PC-9 (cell line): ENCODE data around the gene UNC5B. TPM values are rescaled to one million over a fixed set of nuclear protein-coding genes. Genes with fewer than 3 reads are reported as not detected.
A peak's percentile ranks its signal among the peaks of the same experiment; 100 is the strongest.

Source experiments
- BruUV-seq: library from RNA; stranded (reverse); fragments of 400-500 nt; replicated peaks from 2 replicates; lab custom pipeline; 2021; lab: Mats Ljungman, UMichigan
- CTCF ChIA-PET: fragments of 300-600 bp; sonication (Branson Sonifier 250); formaldehyde crosslinking; loops from one replicate; lab custom pipeline; 2022; ENCODE audit warnings: antibody characterized with exemption; lab: Charles Lee
- POLR2A ChIA-PET: fragments of 300-600 bp; sonication (Branson Sonifier 250); formaldehyde crosslinking; loops from one replicate; lab custom pipeline; 2022; ENCODE audit warnings: antibody characterized with exemption; ENCODE audit not compliant: unreplicated experiment; lab: Charles Lee
- DNase-seq, 2 experiments: peaks; one replicate each; pipeline versions ENCODE4 v3.0.0 to v3.0.0-alpha.2; 2015 to 2022; ENCODE audit warnings: mixed read lengths in 1 of 2
- H2AFZ ChIP-seq: fragments of 200-600 bp; sonication (generic); 2 replicates; pipeline ENCODE4 v1.8.1; 2017; ENCODE audit warnings: antibody characterized with exemption
- H3F3A ChIP-seq: fragments of 200-600 bp; sonication (generic); 2 replicates; pipeline ENCODE4 v1.8.1; 2017; ENCODE audit warnings: antibody characterized with exemption, mild to moderate bottlenecking, low read depth; ENCODE audit not compliant: insufficient read depth
- H3K27ac ChIP-seq: fragments of 200-600 bp; sonication (generic); 2 replicates; pipeline ENCODE4 v1.6.1; 2016; ENCODE audit warnings: mixed run types
- H3K27me3 ChIP-seq: fragments of 200-600 bp; sonication (generic); 2 replicates; pipeline ENCODE4 v1.6.1; 2016; ENCODE audit warnings: low read depth, mixed run types; ENCODE audit not compliant: insufficient read depth
- H3K36me3 ChIP-seq: fragments of 200-600 bp; sonication (generic); 2 replicates; pipeline ENCODE4 v1.6.1; 2016; ENCODE audit warnings: low read depth, mixed run types
- H3K4me1 ChIP-seq: fragments of 200-600 bp; sonication (generic); replicated peaks from 2 replicates; pipeline ENCODE4 v1.6.1; 2016; ENCODE audit warnings: mixed run types; ENCODE audit not compliant: insufficient read depth
- H3K4me2 ChIP-seq: fragments of 200-600 bp; sonication (generic); 2 replicates; pipeline ENCODE4 v1.6.1; 2017; ENCODE audit warnings: mixed run types
- H3K4me3 ChIP-seq: fragments of 200-600 bp; sonication (generic); 2 replicates; pipeline ENCODE4 v1.6.1; 2016; ENCODE audit warnings: mixed run types
- H3K79me2 ChIP-seq: fragments of 200-600 bp; sonication (generic); 2 replicates; pipeline ENCODE4 v1.6.1; 2017; ENCODE audit warnings: low read depth, mixed run types
- H3K9me2 ChIP-seq: fragments of 200-600 bp; sonication (generic); 2 replicates; pipeline ENCODE4 v1.8.1; 2017; ENCODE audit warnings: mild to moderate bottlenecking; ENCODE audit not compliant: insufficient read depth
- H3K9me3 ChIP-seq: fragments of 200-600 bp; sonication (generic); 2 replicates; pipeline ENCODE4 v1.8.1; 2016; ENCODE audit warnings: low read depth; ENCODE audit not compliant: insufficient read depth
- H4K20me1 ChIP-seq: fragments of 200-600 bp; sonication (generic); 2 replicates; pipeline ENCODE4 v1.8.1; 2017; ENCODE audit not compliant: insufficient read depth
- EZH2 ChIP-seq: fragments of 200-600 bp; sonication (generic); IDR thresholded peaks from 2 replicates; pipeline ENCODE4 v1.8.0; 2017; ENCODE audit warnings: antibody characterized with exemption, low read depth
- intact Hi-C: fragments of 100-400 bp; cut with micrococcal nuclease; formaldehyde crosslinking; loops from one replicate; pipeline ENCODE4 v1.10.0; 2022; ENCODE audit not compliant: unreplicated experiment
- total RNA-seq: library from RNA; stranded (reverse); gene quantifications from 2 replicates; pipeline ENCODE4 v1.2.3, GENCODE V29; 2021
- TF ChIP-seq, protein P1 (sequence below): fragments of 200-600 bp; sonication (generic); conservative IDR thresholded peaks from 2 replicates; pipeline ENCODE4 v1.6.1; 2017; ENCODE audit warnings: mixed run types, antibody characterized with exemption, mild to moderate bottlenecking, moderate library complexity

Gene UNC5B
- total RNA-seq, 1 experiment from 2014 or later: 1.7 TPM

DNA sequence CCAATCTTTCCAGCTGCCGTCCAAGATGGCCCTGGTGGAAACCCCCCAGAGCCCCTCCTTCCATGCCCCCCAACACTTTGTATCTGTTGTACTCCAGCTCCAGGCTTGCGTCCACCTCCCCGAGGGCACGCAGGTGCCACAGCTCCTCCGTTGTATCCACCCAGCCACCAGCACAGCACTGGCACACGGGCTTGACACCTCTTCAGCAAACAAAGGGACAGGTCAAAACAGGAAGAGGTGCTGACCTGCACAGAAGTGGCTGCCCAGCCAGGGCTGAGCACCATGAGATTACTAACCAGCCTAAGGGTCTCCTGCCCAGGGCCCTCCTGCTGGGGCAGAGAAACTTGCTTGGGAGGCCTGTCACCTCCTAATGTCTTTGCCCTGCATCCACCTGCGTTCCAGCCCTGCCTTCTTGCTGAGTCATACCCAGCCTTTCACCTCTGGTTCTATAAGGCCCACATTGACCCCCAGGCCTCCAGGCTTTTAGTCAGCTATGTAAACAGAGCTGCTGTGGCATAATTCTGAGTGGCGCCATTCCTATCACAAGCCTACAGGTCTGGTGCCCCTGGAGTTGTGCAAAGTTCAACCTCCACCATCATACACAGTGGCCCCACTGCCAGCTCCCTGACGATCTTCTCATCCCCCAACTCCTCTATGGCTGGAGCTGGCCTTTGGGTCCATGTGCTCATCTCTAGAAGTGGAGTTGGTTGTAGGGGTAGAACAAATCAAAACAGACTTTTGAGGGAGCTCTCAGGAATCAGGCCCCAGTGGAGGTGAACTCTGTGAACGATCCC, 127.6 kb downstream of the UNC5B start:
- POLR2A ChIA-PET: interaction anchor here (0.6 to 1.0 kb wide), 10 partner anchors 9 to 1022 kb away, joined by 3 to 16 read pairs (median 4); partner anchors contain the start of gene SLC29A3
- TF ChIP-seq EZH2: no peak
- TF ChIP-seq, protein P1, sequence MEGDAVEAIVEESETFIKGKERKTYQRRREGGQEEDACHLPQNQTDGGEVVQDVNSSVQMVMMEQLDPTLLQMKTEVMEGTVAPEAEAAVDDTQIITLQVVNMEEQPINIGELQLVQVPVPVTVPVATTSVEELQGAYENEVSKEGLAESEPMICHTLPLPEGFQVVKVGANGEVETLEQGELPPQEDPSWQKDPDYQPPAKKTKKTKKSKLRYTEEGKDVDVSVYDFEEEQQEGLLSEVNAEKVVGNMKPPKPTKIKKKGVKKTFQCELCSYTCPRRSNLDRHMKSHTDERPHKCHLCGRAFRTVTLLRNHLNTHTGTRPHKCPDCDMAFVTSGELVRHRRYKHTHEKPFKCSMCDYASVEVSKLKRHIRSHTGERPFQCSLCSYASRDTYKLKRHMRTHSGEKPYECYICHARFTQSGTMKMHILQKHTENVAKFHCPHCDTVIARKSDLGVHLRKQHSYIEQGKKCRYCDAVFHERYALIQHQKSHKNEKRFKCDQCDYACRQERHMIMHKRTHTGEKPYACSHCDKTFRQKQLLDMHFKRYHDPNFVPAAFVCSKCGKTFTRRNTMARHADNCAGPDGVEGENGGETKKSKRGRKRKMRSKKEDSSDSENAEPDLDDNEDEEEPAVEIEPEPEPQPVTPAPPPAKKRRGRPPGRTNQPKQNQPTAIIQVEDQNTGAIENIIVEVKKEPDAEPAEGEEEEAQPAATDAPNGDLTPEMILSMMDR: no peak
- H3K4me3 ChIP-seq: no peak overlapping the region
- no peaks in the 10 kb centered on the region for H3K36me3 ChIP-seq
- intact Hi-C loops: loop anchor here (1.0 to 5.0 kb wide), 4 partner anchors 9 to 532 kb away; no protein-coding TSS in a partner anchor
- no peaks in the 10 kb centered on the region for H3K27me3 ChIP-seq
- no TSS peak for BruUV-seq
- peak overlapping the region; percentile 72 for H3K27ac ChIP-seq
- no peaks in the 10 kb centered on the region for H4K20me1 ChIP-seq
- peaks cover 70% of the 10 kb centered on the region for H3F3A ChIP-seq
- no peaks in the 10 kb centered on the region; the same call in 1 of the 2 replicates for H3K9me3 ChIP-seq
- peak; percentile 97 to 100 for DNase-seq
- H2AFZ ChIP-seq: no peak overlapping the region
- H3K79me2 ChIP-seq: peaks cover 19% of the 10 kb centered on the region
- CTCF ChIA-PET: interaction anchor here (0.6 to 2.4 kb wide), 4 partner anchors 20 to 367 kb away, joined by 4 to 9 read pairs (median 4); partner anchors contain the start of gene SLC29A3
- peak overlapping the region; percentile 68 for H3K4me2 ChIP-seq
- H3K4me1 ChIP-seq: peaks cover 97% of the 10 kb centered on the region
- no peaks in the 10 kb centered on the region for H3K9me2 ChIP-seq

DNA sequence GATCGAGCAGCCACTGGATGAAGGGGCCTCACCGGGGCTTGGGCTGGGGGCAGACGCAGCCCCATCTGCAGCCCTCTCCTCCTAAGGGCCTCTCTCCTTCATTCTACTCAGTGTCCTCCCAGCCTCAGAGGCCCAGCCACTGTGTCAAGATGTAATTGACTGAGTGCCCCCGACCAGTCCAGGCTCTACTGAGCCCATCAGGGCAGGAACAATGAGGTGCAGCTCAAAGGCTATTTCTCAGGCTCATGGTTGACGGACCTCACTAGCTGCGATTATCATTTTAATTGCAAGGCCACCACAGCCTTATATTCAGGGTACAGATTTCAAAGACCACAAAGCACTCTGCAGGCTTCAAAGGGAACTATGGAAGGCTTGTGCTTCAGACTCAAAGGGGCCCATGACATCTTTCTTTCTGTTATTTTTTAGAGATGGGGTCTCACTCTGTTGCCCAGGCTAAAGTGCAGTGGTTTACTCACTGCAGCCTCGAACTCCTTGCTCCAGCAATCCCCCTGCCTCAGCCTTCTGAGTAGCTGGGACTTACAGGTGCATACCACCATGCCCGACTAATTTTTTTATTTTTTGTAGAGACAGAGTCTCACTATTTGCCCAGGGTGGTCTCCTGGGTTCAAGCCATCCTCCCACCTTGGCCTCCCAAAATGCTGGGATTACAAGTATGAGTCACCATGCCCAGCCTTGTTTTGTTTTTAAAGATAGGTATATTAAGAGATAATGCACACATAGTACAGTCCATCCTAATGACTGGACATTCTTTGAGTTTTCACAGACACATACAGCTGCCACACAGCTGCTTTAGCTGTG, 130.4 kb downstream of the UNC5B start:
- peak overlapping the region; percentile 81 for H3K27ac ChIP-seq
- intact Hi-C loops: loop anchor here (1.0 kb wide), 1 partner anchor 424 kb away; no protein-coding TSS in a partner anchor
- H3K4me2 ChIP-seq: peak overlapping the region; percentile 53
- H3K9me2 ChIP-seq: no peaks in the 10 kb centered on the region
- BruUV-seq: no TSS peak
- peaks cover 17% of the 10 kb centered on the region; the same call in 1 of the 2 replicates for H3K79me2 ChIP-seq
- ChIA-PET POLR2A (interaction anchor here (0.7 to 1.1 kb wide), 3 partner anchors 11 to 36 kb away, joined by 4 to 10 read pairs (median 5); no protein-coding TSS in a partner anchor), CTCF (interaction anchor here (0.6 to 2.1 kb wide), 3 partner anchors 15 to 269 kb away, joined by 3 to 7 read pairs (median 6); partner anchors contain the start of gene SLC29A3)
- no peaks in the 10 kb centered on the region; the same call in 1 of the 2 replicates for H3K9me3 ChIP-seq
- no peaks in the 10 kb centered on the region for H3K27me3 ChIP-seq
- H3K4me3 ChIP-seq: no peak overlapping the region
- no peak overlapping the region for H2AFZ ChIP-seq
- H3F3A ChIP-seq: peaks cover 56% of the 10 kb centered on the region
- no peak for DNase-seq
- no peaks in the 10 kb centered on the region for H3K36me3 ChIP-seq
- no peak for TF ChIP-seq EZH2
- TF ChIP-seq, protein P1: no peak
- H3K4me1 ChIP-seq: peaks cover 86% of the 10 kb centered on the region
- no peaks in the 10 kb centered on the region for H4K20me1 ChIP-seq

DNA sequence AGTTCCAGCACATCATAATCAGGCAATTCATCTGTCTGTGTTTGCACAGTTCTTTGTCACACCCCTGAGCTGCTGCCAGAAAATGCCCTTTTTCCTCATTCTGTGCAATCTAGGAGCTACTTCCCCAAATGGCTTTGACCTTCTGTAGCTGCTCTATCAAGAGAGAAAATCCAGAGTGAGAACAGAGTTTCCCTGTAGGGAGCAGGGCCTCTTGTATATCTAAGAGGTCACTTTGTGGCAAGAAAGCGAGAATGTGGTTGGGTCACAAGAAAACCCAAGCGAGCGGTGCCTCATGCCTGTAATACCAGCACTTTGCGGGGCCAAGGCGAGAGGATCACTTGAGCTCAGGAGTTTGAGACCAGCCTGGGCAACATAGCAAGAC, 131.0 kb downstream of the UNC5B start:
- H4K20me1 ChIP-seq: no peaks in the 10 kb centered on the region
- peaks cover 50% of the 10 kb centered on the region for H3F3A ChIP-seq
- peak; percentile 75 to 98 for DNase-seq
- ChIA-PET CTCF (interaction anchor here (0.6 to 2.1 kb wide), 3 partner anchors 16 to 269 kb away, joined by 3 to 7 read pairs (median 6); partner anchors contain the start of gene SLC29A3), POLR2A (interaction anchor here (0.7 to 1.1 kb wide), 3 partner anchors 12 to 35 kb away, joined by 4 to 10 read pairs (median 5); no protein-coding TSS in a partner anchor)
- H3K27me3 ChIP-seq: no peaks in the 10 kb centered on the region
- peak overlapping the region; percentile 81 for H3K27ac ChIP-seq
- peaks cover 17% of the 10 kb centered on the region; the same call in 1 of the 2 replicates for H3K79me2 ChIP-seq
- no peaks in the 10 kb centered on the region for H3K36me3 ChIP-seq
- H2AFZ ChIP-seq: no peak overlapping the region
- no TSS peak for BruUV-seq
- intact Hi-C loops: loop anchor here (1.0 kb wide), 1 partner anchor 423 kb away; no protein-coding TSS in a partner anchor
- H3K9me3 ChIP-seq: no peaks in the 10 kb centered on the region; the same call in 1 of the 2 replicates
- TF ChIP-seq EZH2: no peak
- TF ChIP-seq, protein P1: no peak
- H3K9me2 ChIP-seq: no peaks in the 10 kb centered on the region
- H3K4me2 ChIP-seq: peak overlapping the region; percentile 53
- H3K4me3 ChIP-seq: no peak overlapping the region
- H3K4me1 ChIP-seq: peaks cover 86% of the 10 kb centered on the region
